ENCODE results near the gene KNSTRN.

KNSTRN gene

DNA sequence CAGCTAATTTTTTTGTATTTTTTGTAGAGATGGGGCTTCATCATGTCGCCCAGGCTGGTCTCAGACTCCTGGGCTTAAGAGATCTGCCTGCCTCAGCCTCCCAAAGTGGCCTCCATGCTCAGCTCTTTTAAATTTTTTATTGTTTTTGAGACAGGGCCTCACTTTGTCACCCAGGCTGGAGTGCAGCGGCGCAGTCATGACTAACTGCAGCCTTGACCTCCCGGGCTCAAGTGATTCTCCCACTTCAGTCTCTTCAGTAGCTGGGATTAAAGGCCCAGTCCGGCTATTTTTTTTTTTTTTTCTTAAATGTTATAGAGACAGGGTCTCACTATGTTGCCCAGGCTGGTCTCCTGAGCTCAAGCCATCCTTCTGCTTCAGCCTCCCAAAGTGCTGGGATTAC lies 43.2 kb downstream of the KNSTRN start:
- FAIRE-seq, result no peak
- TF ChIP-seq POLR2AphosphoS5 (IDR thresholded peaks at IDR 0.05; ENCODE audit: low read depth, low read length), result no peak
- no peak for TF ChIP-seq POLR2A (IDR thresholded peaks at IDR 0.05; ENCODE audit: low read depth, low read length)
- no peak for TF ChIP-seq TAF1 (IDR thresholded peaks at IDR 0.05; ENCODE audit: borderline replicate concordance, low read depth, low read length)

DNA sequence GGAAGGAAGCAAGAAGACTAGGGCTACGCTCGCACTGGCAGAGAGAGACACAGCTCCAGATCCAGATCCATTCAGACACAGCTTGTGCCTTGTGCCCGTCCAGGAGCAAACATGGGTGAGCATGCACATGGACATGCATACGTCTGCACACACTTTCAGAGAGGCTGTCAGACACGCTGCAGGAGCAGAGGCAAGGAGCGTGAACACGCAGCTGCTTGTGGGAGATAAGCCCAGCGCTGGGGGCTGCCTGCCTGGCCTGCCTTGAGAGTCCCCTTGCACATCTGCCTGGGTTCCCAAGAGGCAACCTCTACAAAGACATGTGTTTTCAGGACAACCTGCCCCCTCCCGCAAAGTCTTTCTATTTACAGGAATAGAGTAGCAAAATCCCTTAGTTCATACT lies 44.7 kb downstream of the KNSTRN start:
- FAIRE-seq (no peak), DNase-seq (ENCODE audit: insufficient read length) (no peak)
- TF ChIP-seq POLR2AphosphoS5 (IDR thresholded peaks at IDR 0.05; ENCODE audit: low read depth, low read length) (no peak), TAF1 (IDR thresholded peaks at IDR 0.05; ENCODE audit: borderline replicate concordance, low read depth, low read length) (no peak), POLR2A (IDR thresholded peaks at IDR 0.05; ENCODE audit: low read depth, low read length) (no peak)

More for the DNA sequence above, 43.2 kb downstream of the KNSTRN start:
- no peak for DNase-seq (ENCODE audit: insufficient read length)

DNA sequence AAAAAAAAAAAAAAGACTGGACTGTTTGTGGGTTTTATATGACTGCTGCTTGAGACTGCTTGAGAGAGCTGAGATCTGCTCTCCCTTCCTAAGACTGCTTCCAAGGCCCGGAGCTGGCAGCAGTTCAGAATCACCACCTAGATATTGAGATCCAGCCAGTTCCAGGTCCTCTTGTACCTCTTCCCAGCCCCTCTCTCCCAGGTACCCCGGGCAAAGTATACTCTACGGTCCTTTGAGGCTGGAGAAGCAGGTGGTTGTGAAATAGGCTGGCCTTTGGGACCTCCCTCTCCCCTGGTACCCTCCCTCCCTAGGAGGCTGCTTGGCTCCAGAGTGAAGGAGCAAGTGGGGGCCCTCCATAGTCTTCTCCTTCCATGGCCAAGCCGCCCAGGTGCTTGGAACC lies 45.7 kb downstream of the KNSTRN start:
- DNase-seq (ENCODE audit: insufficient read length) (no peak), FAIRE-seq (no peak)
- no peak for TF ChIP-seq TAF1 (IDR thresholded peaks at IDR 0.05; ENCODE audit: borderline replicate concordance, low read depth, low read length)
- TF ChIP-seq POLR2AphosphoS5 (IDR thresholded peaks at IDR 0.05; ENCODE audit: low read depth, low read length), result no peak
- no peak for TF ChIP-seq POLR2A (IDR thresholded peaks at IDR 0.05; ENCODE audit: low read depth, low read length)

DNA sequence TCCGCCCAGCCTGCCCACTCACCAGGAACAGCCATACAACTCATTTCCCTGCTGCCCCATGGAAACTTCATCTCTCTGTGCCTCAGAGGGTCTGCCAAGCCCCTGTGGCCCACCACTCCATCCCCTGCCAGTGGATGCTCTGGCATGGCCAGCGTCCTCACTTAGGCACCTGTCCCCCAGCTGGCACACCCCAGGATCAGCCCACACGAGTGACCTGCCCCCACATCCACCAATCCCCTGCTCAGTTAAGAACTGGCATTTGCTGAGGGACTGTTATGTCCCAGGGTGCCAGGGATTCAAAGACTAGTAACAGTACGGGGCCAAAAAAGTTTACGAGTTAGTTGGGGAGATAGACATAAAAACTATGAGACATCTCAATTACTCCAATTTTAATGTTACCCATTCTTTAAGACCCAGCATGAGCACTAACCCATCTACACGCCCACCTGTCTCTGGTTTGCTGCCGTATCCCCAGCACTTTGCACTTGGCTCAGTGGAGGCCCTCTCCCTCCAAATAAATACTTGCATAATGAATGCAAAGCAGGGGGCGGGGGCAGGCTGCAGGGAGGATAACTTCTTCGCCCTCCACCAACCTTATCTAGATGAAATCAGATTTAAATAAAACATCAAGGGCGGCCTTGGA lies 46.7 kb downstream of the KNSTRN start:
- FAIRE-seq (no peak), DNase-seq (ENCODE audit: insufficient read length) (no peak)
- no peak for TF ChIP-seq POLR2AphosphoS5 (IDR thresholded peaks at IDR 0.05; ENCODE audit: low read depth, low read length)
- TF ChIP-seq TAF1 (IDR thresholded peaks at IDR 0.05; ENCODE audit: borderline replicate concordance, low read depth, low read length), result no peak
- TF ChIP-seq POLR2A (IDR thresholded peaks at IDR 0.05; ENCODE audit: low read depth, low read length), result no peak

DNA sequence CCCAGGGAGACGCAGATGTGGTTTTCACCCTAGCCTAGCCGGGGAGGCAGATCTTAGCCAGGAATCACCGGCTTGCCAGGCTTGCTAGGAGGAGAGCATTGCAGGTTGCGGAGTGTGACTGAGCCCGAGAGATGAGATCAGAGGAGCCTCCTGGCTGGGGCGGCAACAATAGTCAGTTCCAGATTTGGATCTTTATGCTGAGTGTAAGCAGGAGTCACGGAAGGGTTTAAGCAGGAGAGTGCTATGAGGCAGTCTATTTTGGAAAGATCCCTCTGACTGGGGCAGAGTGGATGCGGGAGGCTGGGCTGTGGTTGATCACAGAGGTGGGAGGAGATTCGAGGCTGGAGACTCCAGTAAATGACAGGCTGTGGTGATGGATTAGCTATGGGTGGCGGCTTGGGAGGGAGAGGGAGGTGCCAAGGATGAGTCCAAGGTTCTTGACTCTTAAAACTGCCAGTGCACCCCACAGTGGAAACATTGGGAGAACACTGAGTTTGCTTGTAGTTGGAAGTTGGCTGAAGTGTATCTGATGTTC lies 47.8 kb downstream of the KNSTRN start:
- FAIRE-seq (no peak), DNase-seq (ENCODE audit: insufficient read length) (no peak)
- TF ChIP-seq POLR2A (IDR thresholded peaks at IDR 0.05; ENCODE audit: low read depth, low read length) (no peak), TAF1 (IDR thresholded peaks at IDR 0.05; ENCODE audit: borderline replicate concordance, low read depth, low read length) (no peak), POLR2AphosphoS5 (IDR thresholded peaks at IDR 0.05; ENCODE audit: low read depth, low read length) (no peak)

DNA sequence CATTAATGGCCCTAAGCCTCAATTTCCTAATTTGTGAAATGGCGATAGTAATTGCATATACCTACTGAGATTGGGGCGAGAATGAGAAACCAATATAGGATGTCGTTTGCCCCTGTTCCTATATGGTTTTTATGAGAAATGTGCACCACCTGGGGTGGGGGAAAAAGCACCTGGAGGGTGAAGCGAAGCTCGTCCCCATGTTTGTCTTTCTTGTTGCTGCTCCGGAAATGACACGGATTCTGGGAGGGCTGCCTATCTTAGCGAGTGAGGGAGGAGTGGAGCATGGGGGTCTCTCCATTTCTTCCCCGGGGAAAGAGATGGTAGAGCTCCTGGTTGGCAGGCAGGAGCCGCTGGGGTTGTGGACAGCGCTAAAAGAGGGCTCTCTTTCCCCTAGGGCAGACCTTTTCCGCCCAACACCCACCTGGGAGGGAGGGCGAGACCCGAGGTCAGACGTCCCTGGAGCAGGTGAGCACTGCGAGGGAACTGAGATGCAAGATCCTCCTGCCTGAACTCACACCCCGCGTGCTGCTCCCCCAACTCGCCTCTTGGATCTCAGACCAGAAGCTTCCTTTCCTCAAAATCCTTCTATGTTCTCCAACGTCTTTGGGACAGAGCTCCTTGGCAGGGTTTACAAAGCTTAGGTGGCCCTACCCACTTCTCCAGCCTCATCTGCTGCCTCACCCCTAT lies 52.6 kb downstream of the KNSTRN start:
- FAIRE-seq, result no peak
- no peak for TF ChIP-seq POLR2AphosphoS5 (IDR thresholded peaks at IDR 0.05; ENCODE audit: low read depth, low read length)
- no peak for TF ChIP-seq TAF1 (IDR thresholded peaks at IDR 0.05; ENCODE audit: borderline replicate concordance, low read depth, low read length)
- TF ChIP-seq POLR2A (IDR thresholded peaks at IDR 0.05; ENCODE audit: low read depth, low read length), result no peak
- no peak for DNase-seq (ENCODE audit: insufficient read length)

DNA sequence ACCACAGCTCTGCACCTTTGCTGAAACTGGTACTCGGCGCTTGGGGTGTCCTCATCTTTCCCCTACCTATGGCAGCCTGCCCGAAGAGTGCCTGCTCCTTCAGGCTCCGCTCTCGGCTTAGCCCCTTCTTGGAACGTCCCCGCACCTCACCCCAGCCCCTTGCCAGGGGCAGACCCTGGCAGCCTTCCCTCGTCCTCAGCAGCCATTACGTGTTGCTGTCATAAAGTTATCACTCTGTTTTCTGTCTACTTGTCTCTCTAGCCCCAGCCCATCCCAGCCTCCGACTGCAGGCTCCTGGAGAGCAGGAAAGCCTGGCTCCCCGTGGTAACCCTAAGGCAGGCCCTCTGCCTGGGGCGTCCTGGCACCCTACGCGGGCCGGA lies 53.2 kb downstream of the KNSTRN start:
- DNase-seq (ENCODE audit: insufficient read length) (no peak), FAIRE-seq (no peak)
- TF ChIP-seq POLR2AphosphoS5 (IDR thresholded peaks at IDR 0.05; ENCODE audit: low read depth, low read length), result no peak
- TF ChIP-seq TAF1 (IDR thresholded peaks at IDR 0.05; ENCODE audit: borderline replicate concordance, low read depth, low read length), result no peak
- no peak for TF ChIP-seq POLR2A (IDR thresholded peaks at IDR 0.05; ENCODE audit: low read depth, low read length)

DNA sequence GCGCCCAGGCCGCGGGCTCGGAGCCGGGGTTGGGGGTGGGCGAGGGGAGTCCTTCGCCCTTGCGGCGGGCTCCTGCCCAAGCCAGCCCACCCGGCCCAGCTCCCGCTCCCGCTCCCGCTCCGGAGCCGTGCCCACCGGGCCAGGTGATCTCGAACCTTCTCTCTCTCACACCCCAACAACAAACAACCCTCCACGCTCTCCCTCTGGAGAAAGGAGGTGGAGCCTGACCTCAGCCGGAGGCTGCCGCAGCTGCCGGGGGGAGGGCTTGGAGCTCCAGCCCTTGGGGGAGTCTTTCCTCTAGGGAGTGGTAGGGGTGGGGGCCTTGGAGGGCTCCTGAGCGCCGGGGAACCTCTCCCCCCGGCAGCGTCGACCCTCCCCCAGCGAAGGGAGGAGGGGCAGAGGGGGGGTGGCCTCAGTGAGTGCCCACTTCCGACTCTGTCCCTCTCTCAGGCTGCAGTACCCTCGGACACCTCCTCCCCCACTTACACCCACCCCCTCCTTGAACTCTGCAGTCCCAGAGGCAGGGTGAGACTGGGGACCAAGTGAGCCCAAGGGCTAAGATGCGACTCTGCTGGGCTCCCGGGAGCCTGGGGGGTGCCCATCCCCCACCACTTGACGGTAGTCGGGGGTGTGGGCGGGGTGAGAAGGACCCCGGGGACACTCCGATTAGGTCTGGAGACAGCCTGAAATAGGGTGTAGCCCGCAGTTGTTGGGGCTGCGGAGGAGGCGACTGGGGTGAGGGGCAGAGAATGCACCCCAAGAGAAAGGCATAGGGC lies 53.8 kb downstream of the KNSTRN start:
- no peak for DNase-seq (ENCODE audit: insufficient read length)
- TF ChIP-seq TAF1 (IDR thresholded peaks at IDR 0.05; ENCODE audit: borderline replicate concordance, low read depth, low read length), result no peak
- TF ChIP-seq POLR2A (IDR thresholded peaks at IDR 0.05; ENCODE audit: low read depth, low read length), result no peak
- TF ChIP-seq POLR2AphosphoS5 (IDR thresholded peaks at IDR 0.05; ENCODE audit: low read depth, low read length), result no peak
- FAIRE-seq, result no peak

DNA sequence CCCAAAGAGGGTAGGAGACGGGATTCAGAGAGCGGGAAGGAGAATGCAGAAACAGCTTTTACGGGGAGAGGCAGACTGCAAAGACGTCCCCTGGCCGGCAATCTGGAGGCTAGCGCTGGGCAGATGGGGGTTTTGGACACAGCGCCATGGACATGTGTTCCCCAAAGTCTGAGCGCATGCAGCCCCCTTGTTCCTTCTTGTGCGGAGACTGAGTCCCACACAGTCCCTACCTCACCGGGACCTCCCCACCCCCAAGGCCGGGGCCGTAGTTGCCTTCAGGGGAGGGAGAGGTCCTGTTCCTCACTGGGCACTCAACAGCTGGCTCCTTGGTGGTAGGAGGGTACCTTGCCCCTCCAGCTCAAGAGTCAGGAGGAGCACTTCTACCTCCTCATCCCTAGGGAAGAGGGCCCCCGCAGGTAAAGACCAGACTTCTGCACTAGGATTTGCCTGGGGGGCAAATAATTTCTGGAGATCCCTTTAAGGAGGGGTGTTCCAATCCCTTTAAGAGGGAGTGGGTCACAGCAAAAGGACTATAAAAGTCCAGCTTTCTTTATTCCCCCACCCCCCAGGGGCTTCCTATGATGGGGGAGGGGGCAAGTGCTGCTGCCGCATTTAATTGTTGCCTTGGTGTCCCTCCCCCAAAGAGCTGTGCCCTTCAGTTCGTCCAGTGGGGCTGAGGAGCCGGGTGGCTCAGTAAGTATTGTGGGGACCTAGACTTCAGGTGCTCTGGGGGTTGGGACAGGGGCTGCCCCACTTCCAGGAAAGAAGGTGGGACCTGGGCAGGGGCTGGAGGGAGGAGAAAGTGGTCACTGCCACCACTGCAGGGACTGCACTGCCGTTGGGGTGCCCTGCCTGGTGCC lies 54.6 kb downstream of the KNSTRN start:
- no peak for TF ChIP-seq TAF1 (IDR thresholded peaks at IDR 0.05; ENCODE audit: borderline replicate concordance, low read depth, low read length)
- TF ChIP-seq POLR2A (IDR thresholded peaks at IDR 0.05; ENCODE audit: low read depth, low read length), result no peak
- no peak for TF ChIP-seq POLR2AphosphoS5 (IDR thresholded peaks at IDR 0.05; ENCODE audit: low read depth, low read length)
- DNase-seq (ENCODE audit: insufficient read length), result no peak
- FAIRE-seq, result no peak

DNA sequence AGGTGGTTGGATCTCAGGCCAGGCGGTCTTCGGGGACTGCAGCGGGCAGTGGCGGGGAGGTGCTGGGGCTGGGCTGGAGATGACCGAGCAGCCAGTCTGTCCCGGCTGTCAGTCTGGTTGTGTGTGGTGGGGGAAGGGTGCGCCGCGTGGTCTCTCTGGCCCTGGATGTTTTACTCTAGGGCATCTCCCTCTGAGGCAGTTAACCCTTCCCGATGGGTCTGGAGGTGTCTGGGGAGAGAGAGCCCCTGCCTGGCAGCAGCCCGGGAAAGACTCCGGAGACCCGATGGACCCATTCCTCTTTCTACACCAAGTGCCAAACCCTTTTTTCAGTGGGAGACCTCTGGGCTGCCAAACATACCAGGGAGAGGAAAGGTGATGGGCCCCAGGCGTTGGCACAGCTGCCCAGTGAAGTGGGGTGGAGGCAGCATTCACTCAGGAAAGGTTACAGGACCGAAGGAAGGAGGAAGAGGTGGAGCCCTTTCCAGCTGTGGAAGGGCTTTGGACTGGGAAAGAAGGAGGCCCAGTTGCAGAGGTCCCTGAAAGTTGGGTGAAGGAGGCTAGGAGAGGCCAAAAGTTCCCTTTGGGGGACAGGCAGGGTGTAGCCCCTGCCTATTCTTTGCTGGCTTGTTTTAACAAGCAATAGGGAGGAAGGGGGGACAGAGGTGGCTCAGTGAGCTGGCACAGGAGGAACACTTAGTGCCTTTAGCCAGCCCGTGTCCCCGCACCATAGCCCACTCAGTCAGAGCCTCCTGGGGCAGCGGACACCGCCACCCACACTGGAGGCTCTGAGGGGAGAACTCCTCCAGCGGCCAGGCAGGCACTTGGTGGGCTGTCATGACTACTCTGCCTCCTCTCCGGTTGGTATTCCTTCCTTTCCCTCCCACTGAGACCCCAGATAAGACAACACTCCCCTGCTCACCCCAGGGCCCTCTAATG lies 55.5 kb downstream of the KNSTRN start:
- FAIRE-seq (no peak), DNase-seq (ENCODE audit: insufficient read length) (no peak)
- TF ChIP-seq POLR2A (IDR thresholded peaks at IDR 0.05; ENCODE audit: low read depth, low read length), result no peak
- TF ChIP-seq TAF1 (IDR thresholded peaks at IDR 0.05; ENCODE audit: borderline replicate concordance, low read depth, low read length), result no peak
- no peak for TF ChIP-seq POLR2AphosphoS5 (IDR thresholded peaks at IDR 0.05; ENCODE audit: low read depth, low read length)

Measured in GM12892 (cell line).